ENCODE data around the gene NEGR1. TPM values are rescaled to one million over a fixed set of nuclear protein-coding genes. Genes with fewer than 3 reads are reported as not detected.

The NEGR1 gene
- total RNA-seq, 1 donor from 2014 or later, result 8.6 TPM

- H3K4me2 ChIP-seq (ENCODE audit: low read length), result no peak overlapping the region
- H3K79me2 ChIP-seq (ENCODE audit: insufficient read depth, low read length), result no peaks in the 10 kb centered on the region
- no peak overlapping the region for H3K27ac ChIP-seq (ENCODE audit: low read depth, low read length)
- no peak overlapping the region for H2AFZ ChIP-seq (ENCODE audit: low read depth, low read length)
- no peaks in the 10 kb centered on the region for H4K20me1 ChIP-seq (ENCODE audit: insufficient read depth, low read length)
- Mint-ChIP-seq H3K27me3 (ENCODE audit: low read depth, unreplicated experiment) (no peaks in the 10 kb centered on the region), H3K9me3 (ENCODE audit: unreplicated experiment) (peaks cover 3% of the 10 kb centered on the region), H3K27ac (ENCODE audit: unreplicated experiment) (no peak overlapping the region), H3K4me3 (ENCODE audit: unreplicated experiment) (no peak overlapping the region), H3K4me1 (ENCODE audit: low read depth, unreplicated experiment) (peaks cover 5% of the 10 kb centered on the region), H3K36me3 (ENCODE audit: low read depth, unreplicated experiment) (no peaks in the 10 kb centered on the region)
- H3K4me1 ChIP-seq (ENCODE audit: insufficient read depth, low read length), result peaks cover 4% of the 10 kb centered on the region
- no peaks in the 10 kb centered on the region for H3K9me3 ChIP-seq (ENCODE audit: insufficient read depth, low read depth, low read length)
- H3K36me3 ChIP-seq (ENCODE audit: insufficient read depth, low read length), result no peaks in the 10 kb centered on the region
- H3K4me3 ChIP-seq (ENCODE audit: insufficient read depth, low read depth, low read length), result no peak overlapping the region
- DNase-seq (ENCODE audit: low read depth) (no peak), FAIRE-seq (no peak)
- no peaks in the 10 kb centered on the region for H3K27me3 ChIP-seq (ENCODE audit: insufficient read depth, low read length)
- H3K9ac ChIP-seq (ENCODE audit: low read length), result no peak overlapping the region
- TF ChIP-seq EZH2 (IDR thresholded peaks at IDR 0.05; ENCODE audit: insufficient read depth, low read length) (no peak), CTCF (IDR thresholded peaks at IDR 0.05; ENCODE audit: insufficient read depth, low read depth, low read length) (no peak)
These were observed 646.8 kb downstream of the NEGR1 start for GRCh38 chr1:71635568-71635967.

- Mint-ChIP-seq H3K4me1 (ENCODE audit: low read depth, unreplicated experiment) (peaks cover 5% of the 10 kb centered on the region), H3K27ac (ENCODE audit: unreplicated experiment) (no peak overlapping the region), H3K9me3 (ENCODE audit: unreplicated experiment) (peaks cover 3% of the 10 kb centered on the region), H3K4me3 (ENCODE audit: unreplicated experiment) (no peak overlapping the region), H3K36me3 (ENCODE audit: low read depth, unreplicated experiment) (no peaks in the 10 kb centered on the region), H3K27me3 (ENCODE audit: low read depth, unreplicated experiment) (no peaks in the 10 kb centered on the region)
- Histone ChIP-seq H3K4me3 (ENCODE audit: insufficient read depth, low read depth, low read length) (no peak overlapping the region), H3K9ac (ENCODE audit: low read length) (no peak overlapping the region), H3K27me3 (ENCODE audit: insufficient read depth, low read length) (no peaks in the 10 kb centered on the region), H4K20me1 (ENCODE audit: insufficient read depth, low read length) (no peaks in the 10 kb centered on the region), H3K4me1 (ENCODE audit: insufficient read depth, low read length) (peaks cover 4% of the 10 kb centered on the region), H3K4me2 (ENCODE audit: low read length) (no peak overlapping the region), H3K79me2 (ENCODE audit: insufficient read depth, low read length) (no peaks in the 10 kb centered on the region), H2AFZ (ENCODE audit: low read depth, low read length) (no peak overlapping the region), H3K9me3 (ENCODE audit: insufficient read depth, low read depth, low read length) (no peaks in the 10 kb centered on the region), H3K27ac (ENCODE audit: low read depth, low read length) (no peak overlapping the region), H3K36me3 (ENCODE audit: insufficient read depth, low read length) (no peaks in the 10 kb centered on the region)
- FAIRE-seq (no peak), DNase-seq (ENCODE audit: low read depth) (no peak)
- no peak for TF ChIP-seq EZH2 (IDR thresholded peaks at IDR 0.05; ENCODE audit: insufficient read depth, low read length)
- TF ChIP-seq CTCF (IDR thresholded peaks at IDR 0.05; ENCODE audit: insufficient read depth, low read depth, low read length), result no peak
These were observed 648.2 kb downstream of the NEGR1 start for GRCh38 chr1:71634159-71634558.

- DNase-seq (ENCODE audit: low read depth), result no peak
- TF ChIP-seq EZH2 (IDR thresholded peaks at IDR 0.05; ENCODE audit: insufficient read depth, low read length) (no peak), CTCF (IDR thresholded peaks at IDR 0.05; ENCODE audit: insufficient read depth, low read depth, low read length) (no peak)
- Histone ChIP-seq H3K4me1 (ENCODE audit: insufficient read depth, low read length) (no peaks in the 10 kb centered on the region), H3K36me3 (ENCODE audit: insufficient read depth, low read length) (no peaks in the 10 kb centered on the region), H3K79me2 (ENCODE audit: insufficient read depth, low read length) (no peaks in the 10 kb centered on the region), H3K27me3 (ENCODE audit: insufficient read depth, low read length) (no peaks in the 10 kb centered on the region), H4K20me1 (ENCODE audit: insufficient read depth, low read length) (no peaks in the 10 kb centered on the region), H3K4me2 (ENCODE audit: low read length) (no peak overlapping the region), H2AFZ (ENCODE audit: low read depth, low read length) (no peak overlapping the region), H3K9ac (ENCODE audit: low read length) (no peak overlapping the region), H3K9me3 (ENCODE audit: insufficient read depth, low read depth, low read length) (no peaks in the 10 kb centered on the region), H3K27ac (ENCODE audit: low read depth, low read length) (no peak overlapping the region), H3K4me3 (ENCODE audit: insufficient read depth, low read depth, low read length) (no peak overlapping the region)
- H3K27me3 Mint-ChIP-seq (ENCODE audit: low read depth, unreplicated experiment), result no peaks in the 10 kb centered on the region
- peaks cover 6% of the 10 kb centered on the region for H3K9me3 Mint-ChIP-seq (ENCODE audit: unreplicated experiment)
- H3K27ac Mint-ChIP-seq (ENCODE audit: unreplicated experiment), result no peak overlapping the region
- no peaks in the 10 kb centered on the region for H3K36me3 Mint-ChIP-seq (ENCODE audit: low read depth, unreplicated experiment)
- no peaks in the 10 kb centered on the region for H3K4me1 Mint-ChIP-seq (ENCODE audit: low read depth, unreplicated experiment)
- FAIRE-seq, result no peak
- no peak overlapping the region for H3K4me3 Mint-ChIP-seq (ENCODE audit: unreplicated experiment)
These were observed 652.3 kb downstream of the NEGR1 start for GRCh38 chr1:71630073-71630472.
